ENCODE measurements around the gene SRRM1.
"Not testable (repeated sequence)": the region's sequence is repeated elsewhere in the genome, so short reads cannot be mapped to it uniquely, and the experiment has no call there.

SRRM1 gene

GRCh38 chr1:24717887-24718650 is 75.0 kb downstream of the SRRM1 start:
- no peak for FAIRE-seq

GRCh38 chr1:24720152-24720551 is 77.0 kb downstream of the SRRM1 start:
- no peak for FAIRE-seq

GRCh38 chr1:24721533-24721932 is 78.4 kb downstream of the SRRM1 start:
- FAIRE-seq = no peak

GRCh38 chr1:24722073-24723035 is 79.3 kb downstream of the SRRM1 start:
- FAIRE-seq = not testable (repeated sequence)
